ENCODE results near the gene SEM1.

The SEM1 gene

DNA sequence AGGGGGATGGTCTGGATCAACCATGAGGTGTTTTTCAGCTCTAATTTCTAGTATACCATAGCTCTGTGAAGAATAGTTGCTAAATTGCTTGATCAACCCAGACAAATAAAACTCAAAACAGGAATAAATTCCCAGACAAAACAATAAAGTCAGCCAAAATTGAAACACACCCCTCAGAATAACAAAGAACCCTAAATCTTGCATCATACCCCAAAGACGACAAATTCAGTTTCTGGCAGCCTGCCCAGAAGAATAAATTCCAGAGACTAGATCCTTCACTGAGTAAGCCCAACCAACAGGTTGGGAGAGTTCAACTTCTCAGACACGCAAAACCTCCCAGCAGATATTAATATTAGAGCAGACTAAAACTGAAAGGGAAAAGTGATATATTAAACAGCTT, 11.2 kb upstream of the SEM1 start:
- ChIA-PET CTCF (no interaction called here), POLR2A (no interaction called here)
- TF ChIP-seq HDGF (IDR thresholded peaks at IDR 0.05; ENCODE audit: borderline replicate concordance) = no peak
- TF ChIP-seq, protein P1, sequence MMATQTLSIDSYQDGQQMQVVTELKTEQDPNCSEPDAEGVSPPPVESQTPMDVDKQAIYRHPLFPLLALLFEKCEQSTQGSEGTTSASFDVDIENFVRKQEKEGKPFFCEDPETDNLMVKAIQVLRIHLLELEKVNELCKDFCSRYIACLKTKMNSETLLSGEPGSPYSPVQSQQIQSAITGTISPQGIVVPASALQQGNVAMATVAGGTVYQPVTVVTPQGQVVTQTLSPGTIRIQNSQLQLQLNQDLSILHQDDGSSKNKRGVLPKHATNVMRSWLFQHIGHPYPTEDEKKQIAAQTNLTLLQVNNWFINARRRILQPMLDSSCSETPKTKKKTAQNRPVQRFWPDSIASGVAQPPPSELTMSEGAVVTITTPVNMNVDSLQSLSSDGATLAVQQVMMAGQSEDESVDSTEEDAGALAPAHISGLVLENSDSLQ (IDR thresholded peaks at IDR 0.05) = no peak
- TF ChIP-seq ARNT (IDR thresholded peaks at IDR 0.05) = no peak
- TF ChIP-seq BHLHE40 (IDR thresholded peaks at IDR 0.05; ENCODE audit: borderline replicate concordance) = no peak
- TF ChIP-seq LEF1 (IDR thresholded peaks at IDR 0.05; ENCODE audit: borderline replicate concordance) = no peak
- no peak for TF ChIP-seq L3MBTL2 (conservative IDR thresholded peaks at IDR 0.05)
- no peak for TF ChIP-seq ZNF384 (IDR thresholded peaks at IDR 0.05)
- TF ChIP-seq NFRKB (IDR thresholded peaks at IDR 0.05) = no peak
- TF ChIP-seq CTBP1 (IDR thresholded peaks at IDR 0.05; ENCODE audit: borderline replicate concordance) = no peak
- TF ChIP-seq SUZ12 (IDR thresholded peaks at IDR 0.05) = no peak
- TF ChIP-seq FOXA1 (IDR thresholded peaks at IDR 0.05) = no peak
- no peak for TF ChIP-seq ELF4 (IDR thresholded peaks at IDR 0.05)
- TF ChIP-seq FOXK2 (IDR thresholded peaks at IDR 0.05) = no peak
- no peak for TF ChIP-seq FOXM1 (IDR thresholded peaks at IDR 0.05; ENCODE audit: borderline replicate concordance)
- no peak for TF ChIP-seq SP1 (IDR thresholded peaks at IDR 0.05)
- no peak for DNase-seq (ENCODE audit: extremely low spot score)

DNA sequence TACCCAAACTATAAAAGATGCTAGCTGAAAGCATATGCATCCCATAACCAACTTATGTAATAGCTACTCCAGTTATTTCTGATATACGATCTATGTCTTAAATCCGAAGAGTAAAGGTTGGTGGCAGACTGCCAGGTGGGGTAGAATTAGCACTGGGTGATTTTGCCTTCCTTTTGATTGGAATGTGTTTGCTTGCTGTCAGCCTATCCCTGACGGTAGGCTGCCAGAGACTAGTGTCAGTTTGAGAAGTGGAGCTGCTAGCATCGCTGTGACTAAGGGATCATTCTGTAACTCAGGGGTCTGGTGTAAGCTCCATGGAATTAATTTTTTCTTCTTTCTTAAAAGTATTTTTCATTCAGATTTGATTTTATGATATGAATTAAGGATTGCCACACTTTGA, 9.5 kb upstream of the SEM1 start:
- no peak for DNase-seq (ENCODE audit: extremely low spot score)
- TF ChIP-seq L3MBTL2 (conservative IDR thresholded peaks at IDR 0.05) = no peak
- TF ChIP-seq NFRKB (IDR thresholded peaks at IDR 0.05) = no peak
- no peak for TF ChIP-seq SP1 (IDR thresholded peaks at IDR 0.05)
- no peak for TF ChIP-seq LEF1 (IDR thresholded peaks at IDR 0.05; ENCODE audit: borderline replicate concordance)
- TF ChIP-seq CTBP1 (IDR thresholded peaks at IDR 0.05; ENCODE audit: borderline replicate concordance) = no peak
- TF ChIP-seq ELF4 (IDR thresholded peaks at IDR 0.05) = no peak
- no peak for TF ChIP-seq HDGF (IDR thresholded peaks at IDR 0.05; ENCODE audit: borderline replicate concordance)
- TF ChIP-seq FOXA1 (IDR thresholded peaks at IDR 0.05) = no peak
- TF ChIP-seq FOXM1 (IDR thresholded peaks at IDR 0.05; ENCODE audit: borderline replicate concordance) = no peak
- TF ChIP-seq TARDBP (IDR thresholded peaks at IDR 0.05) = no peak
- TF ChIP-seq ZNF384 (IDR thresholded peaks at IDR 0.05) = no peak
- TF ChIP-seq, protein P1 (IDR thresholded peaks at IDR 0.05) = no peak
- ChIA-PET CTCF (no interaction called here), POLR2A (no interaction called here)

DNA sequence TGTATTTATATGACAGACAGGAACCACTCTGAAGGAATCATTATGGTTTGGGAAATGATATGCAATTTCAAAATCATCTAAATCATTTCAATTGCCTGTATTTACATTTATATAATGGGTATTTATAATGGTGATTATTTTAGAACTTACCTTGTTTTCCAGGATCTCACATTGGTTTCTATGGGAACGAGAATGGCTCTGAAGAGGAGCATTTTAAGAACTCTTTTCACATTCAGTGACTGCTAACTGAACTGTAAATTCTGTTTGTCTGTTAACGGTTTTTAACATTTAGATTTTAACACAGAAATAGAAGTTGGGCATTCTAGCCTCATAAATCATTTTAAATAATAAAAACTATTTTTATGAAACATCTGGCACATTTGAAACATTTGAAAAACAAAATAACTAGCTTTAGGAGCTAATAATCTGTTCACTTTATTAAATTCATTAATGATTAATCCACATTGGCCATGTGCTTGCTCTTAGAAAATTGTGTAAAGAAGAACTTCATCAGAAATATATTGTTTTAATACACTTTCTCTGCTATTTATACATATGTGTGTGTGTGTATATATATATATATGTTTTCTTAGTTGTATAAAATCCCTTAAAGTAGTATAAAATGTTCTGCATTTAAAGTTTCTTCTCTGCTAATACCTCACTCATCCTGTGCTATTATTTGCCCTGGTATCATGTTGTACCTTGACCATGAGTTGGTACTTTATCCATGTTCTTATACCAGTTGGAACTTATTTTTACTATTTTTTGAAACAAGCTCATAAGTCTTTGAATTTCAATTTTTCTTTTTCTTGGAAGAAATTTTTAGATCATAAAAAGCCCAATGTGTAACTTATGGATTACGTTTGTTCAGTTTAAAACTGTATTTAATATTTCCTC, 8.7 kb upstream of the SEM1 start:
- ChIA-PET CTCF (no interaction called here), POLR2A (no interaction called here)
- TF ChIP-seq ELF4 (IDR thresholded peaks at IDR 0.05) (no peak), ARNT (IDR thresholded peaks at IDR 0.05) (no peak), FOXM1 (IDR thresholded peaks at IDR 0.05; ENCODE audit: borderline replicate concordance) (no peak), SUZ12 (IDR thresholded peaks at IDR 0.05) (no peak), CTBP1 (IDR thresholded peaks at IDR 0.05; ENCODE audit: borderline replicate concordance) (no peak)
- no peak for DNase-seq (ENCODE audit: extremely low spot score)

DNA sequence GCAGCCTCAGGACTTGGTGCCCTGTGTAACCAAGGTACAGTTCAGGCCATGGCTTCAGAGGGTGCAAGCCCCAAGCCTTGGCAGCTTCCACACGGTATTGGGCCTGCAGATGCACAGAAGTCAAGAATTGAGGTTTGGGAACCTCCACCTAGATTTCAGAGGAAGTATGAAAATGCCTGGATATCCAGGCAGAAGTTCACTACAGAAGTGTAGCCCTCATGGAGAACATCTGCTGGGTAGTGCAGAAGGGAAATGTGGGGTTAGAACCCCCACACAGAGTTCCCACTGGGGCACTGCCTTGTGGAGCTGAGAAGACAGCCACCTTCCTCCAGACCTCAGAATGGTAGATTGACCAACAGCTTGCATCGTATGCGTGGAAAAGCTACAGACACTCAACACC, 3.4 kb upstream of the SEM1 start:
- POLR2A ChIA-PET = no interaction called here
- TF ChIP-seq, protein P1 (IDR thresholded peaks at IDR 0.05) = no peak
- TF ChIP-seq TARDBP (IDR thresholded peaks at IDR 0.05) (no peak), ELF4 (IDR thresholded peaks at IDR 0.05) (no peak), ARNT (IDR thresholded peaks at IDR 0.05) (no peak), FOXM1 (IDR thresholded peaks at IDR 0.05; ENCODE audit: borderline replicate concordance) (no peak), SUZ12 (IDR thresholded peaks at IDR 0.05) (no peak), CTBP1 (IDR thresholded peaks at IDR 0.05; ENCODE audit: borderline replicate concordance) (no peak), NFRKB (IDR thresholded peaks at IDR 0.05) (no peak), FOXK2 (IDR thresholded peaks at IDR 0.05) (no peak), HDGF (IDR thresholded peaks at IDR 0.05; ENCODE audit: borderline replicate concordance) (no peak), L3MBTL2 (conservative IDR thresholded peaks at IDR 0.05) (no peak), ZNF384 (IDR thresholded peaks at IDR 0.05) (no peak), FOXA1 (IDR thresholded peaks at IDR 0.05) (no peak), BHLHE40 (IDR thresholded peaks at IDR 0.05; ENCODE audit: borderline replicate concordance) (no peak), LEF1 (IDR thresholded peaks at IDR 0.05; ENCODE audit: borderline replicate concordance) (no peak)
- CTCF ChIA-PET = no interaction called here
- DNase-seq (ENCODE audit: extremely low spot score) = no peak

DNA sequence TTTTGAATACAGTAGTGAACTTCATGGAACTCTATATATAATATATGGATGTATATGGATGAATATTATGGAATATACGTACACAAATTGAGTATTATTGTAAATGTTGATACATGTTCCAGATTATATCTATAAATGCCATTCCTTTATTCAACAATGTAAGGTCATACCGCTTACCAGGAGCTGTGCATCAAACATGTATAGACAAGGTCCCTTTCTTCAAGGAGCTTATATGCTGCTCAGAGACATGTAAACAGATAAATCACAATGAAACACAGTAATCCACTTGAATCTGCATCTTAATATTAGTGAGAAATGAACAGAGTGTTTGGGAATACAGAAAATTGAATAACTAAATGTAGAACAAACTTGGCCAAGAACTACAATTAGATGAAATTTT, 898 bp upstream of the SEM1 start:
- ChIA-PET CTCF (no interaction called here), POLR2A (no interaction called here)
- no peak for TF ChIP-seq L3MBTL2 (conservative IDR thresholded peaks at IDR 0.05)
- TF ChIP-seq NFRKB (IDR thresholded peaks at IDR 0.05) = no peak
- TF ChIP-seq ELF4 (IDR thresholded peaks at IDR 0.05) = no peak
- TF ChIP-seq, protein P1 (IDR thresholded peaks at IDR 0.05) = no peak
- TF ChIP-seq HDGF (IDR thresholded peaks at IDR 0.05; ENCODE audit: borderline replicate concordance) = no peak
- DNase-seq (ENCODE audit: extremely low spot score) = no peak

DNA sequence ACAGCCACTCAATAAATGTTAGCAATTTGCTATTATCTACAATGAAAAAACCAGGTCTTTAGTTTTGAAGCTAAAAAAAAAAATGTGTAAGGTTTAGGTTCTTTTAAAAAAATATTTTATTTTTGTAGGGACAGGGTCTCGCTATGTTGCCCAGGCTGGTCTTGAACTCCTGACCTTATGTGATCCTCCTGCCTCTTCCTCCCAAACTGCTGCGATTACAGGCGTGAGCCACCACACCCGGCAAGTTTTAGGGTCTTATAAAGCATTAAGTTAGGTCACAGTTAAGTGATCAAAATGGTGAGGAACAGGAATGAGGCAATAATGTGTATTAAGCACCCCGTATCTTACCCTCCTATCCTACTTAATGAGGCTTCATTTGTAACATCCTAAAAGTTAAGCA, 774 bp downstream of the SEM1 start:
- DNase-seq (ENCODE audit: extremely low spot score) = no peak
- TF ChIP-seq, protein P1 (IDR thresholded peaks at IDR 0.05) = no peak
- TF ChIP-seq FOXM1 (IDR thresholded peaks at IDR 0.05; ENCODE audit: borderline replicate concordance) (no peak), ARNT (IDR thresholded peaks at IDR 0.05) (no peak), L3MBTL2 (conservative IDR thresholded peaks at IDR 0.05) (no peak), FOXK2 (IDR thresholded peaks at IDR 0.05) (no peak), BHLHE40 (IDR thresholded peaks at IDR 0.05; ENCODE audit: borderline replicate concordance) (no peak), CTBP1 (IDR thresholded peaks at IDR 0.05; ENCODE audit: borderline replicate concordance) (no peak), ZNF384 (IDR thresholded peaks at IDR 0.05) (no peak), SP1 (IDR thresholded peaks at IDR 0.05) (no peak), FOXA1 (IDR thresholded peaks at IDR 0.05) (no peak), SUZ12 (IDR thresholded peaks at IDR 0.05) (no peak), HDGF (IDR thresholded peaks at IDR 0.05; ENCODE audit: borderline replicate concordance) (no peak)
- POLR2A ChIA-PET = no interaction called here
- CTCF ChIA-PET = no interaction called here

Measured in HEK293T (cell line).